Measurements from ENCODE around the gene GRAMD2B.

GRAMD2B gene

DNA sequence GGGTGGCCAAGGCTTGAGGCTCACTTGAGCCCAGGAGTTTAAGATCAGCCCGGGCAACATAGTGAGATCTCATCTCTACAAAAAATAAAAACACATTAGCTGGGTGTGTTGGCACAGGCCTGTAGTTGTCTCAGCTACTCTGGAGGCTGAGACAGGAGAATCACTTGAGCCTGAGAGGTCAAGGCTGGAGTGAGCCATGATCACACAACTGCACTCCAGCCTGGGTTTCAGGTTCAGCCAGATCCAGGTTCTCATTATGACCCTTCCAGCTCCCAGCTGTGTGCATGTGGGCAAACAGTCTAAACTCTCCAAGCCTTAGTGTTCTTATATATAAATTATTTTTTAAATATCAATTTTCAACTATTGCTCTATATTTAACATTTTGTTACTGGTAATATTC lies 103.9 kb downstream of the GRAMD2B start:
- no peaks in the 10 kb centered on the region for H3K9me2 ChIP-seq (replicated peaks; ENCODE audit: low read depth, low read length)
- no peaks in the 10 kb centered on the region for H3K36me3 ChIP-seq (ENCODE audit: insufficient read depth, low read length)
- no peak overlapping the region for H3K4me3 ChIP-seq (ENCODE audit: low read length, poor library complexity, severe bottlenecking)
- no peaks in the 10 kb centered on the region for H3K4me1 ChIP-seq (ENCODE audit: insufficient read depth, low read length, poor library complexity, severe bottlenecking)
- H3K4me2 ChIP-seq (ENCODE audit: low read depth, low read length, poor library complexity, severe bottlenecking) = no peak overlapping the region
- H3K79me2 ChIP-seq (ENCODE audit: insufficient read depth, low read length) = no peaks in the 10 kb centered on the region
- H3F3A ChIP-seq (ENCODE audit: low read depth) = no peaks in the 10 kb centered on the region
- H4K20me1 ChIP-seq (ENCODE audit: insufficient read depth, low read length, poor library complexity, severe bottlenecking) = no peaks in the 10 kb centered on the region
- no peaks in the 10 kb centered on the region for H3K9me3 ChIP-seq (ENCODE audit: insufficient read depth, low read depth, low read length)
- H2AFZ ChIP-seq (ENCODE audit: low read length) = no peak overlapping the region
- TF ChIP-seq CTCF (conservative IDR thresholded peaks at IDR 0.05; ENCODE audit: low read length) = no peak
- no peak for TF ChIP-seq EZH2phosphoT487 (IDR thresholded peaks at IDR 0.05; ENCODE audit: borderline replicate concordance)
- no peak overlapping the region for H3K9ac ChIP-seq (ENCODE audit: low read depth, low read length, poor library complexity, severe bottlenecking)
- no peaks in the 10 kb centered on the region for H3K27me3 ChIP-seq (ENCODE audit: insufficient read depth, low read length, poor library complexity, severe bottlenecking)

DNA sequence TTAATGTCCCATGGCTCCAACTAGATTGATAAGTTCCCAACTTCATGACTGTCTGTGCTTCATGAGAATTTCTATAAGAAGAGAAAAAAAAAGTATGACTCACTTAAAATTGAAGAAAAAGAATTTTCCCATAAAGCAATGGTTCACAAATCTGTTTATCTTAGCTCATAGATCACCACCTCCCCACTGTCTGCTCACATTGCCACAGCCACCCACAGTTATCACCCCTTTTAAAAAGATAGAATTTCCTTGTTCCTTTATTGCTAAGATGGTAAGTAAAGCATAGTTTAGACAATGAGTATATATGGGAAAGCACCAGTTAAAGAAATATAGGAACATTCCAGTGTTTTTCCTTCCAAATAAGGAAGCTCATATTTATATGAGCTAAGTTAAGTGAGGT lies 104.7 kb downstream of the GRAMD2B start:
- Histone ChIP-seq H3K9me2 (replicated peaks; ENCODE audit: low read depth, low read length) (no peaks in the 10 kb centered on the region), H3F3A (ENCODE audit: low read depth) (no peaks in the 10 kb centered on the region), H3K79me2 (ENCODE audit: insufficient read depth, low read length) (no peaks in the 10 kb centered on the region), H3K4me2 (ENCODE audit: low read depth, low read length, poor library complexity, severe bottlenecking) (no peak overlapping the region), H4K20me1 (ENCODE audit: insufficient read depth, low read length, poor library complexity, severe bottlenecking) (no peaks in the 10 kb centered on the region), H3K36me3 (ENCODE audit: insufficient read depth, low read length) (no peaks in the 10 kb centered on the region), H2AFZ (ENCODE audit: low read length) (no peak overlapping the region), H3K27me3 (ENCODE audit: insufficient read depth, low read length, poor library complexity, severe bottlenecking) (no peaks in the 10 kb centered on the region), H3K9ac (ENCODE audit: low read depth, low read length, poor library complexity, severe bottlenecking) (no peak overlapping the region), H3K4me3 (ENCODE audit: low read length, poor library complexity, severe bottlenecking) (no peak overlapping the region), H3K4me1 (ENCODE audit: insufficient read depth, low read length, poor library complexity, severe bottlenecking) (no peaks in the 10 kb centered on the region), H3K9me3 (ENCODE audit: insufficient read depth, low read depth, low read length) (no peaks in the 10 kb centered on the region)
- TF ChIP-seq CTCF (conservative IDR thresholded peaks at IDR 0.05; ENCODE audit: low read length) = no peak
- no peak for TF ChIP-seq EZH2phosphoT487 (IDR thresholded peaks at IDR 0.05; ENCODE audit: borderline replicate concordance)

DNA sequence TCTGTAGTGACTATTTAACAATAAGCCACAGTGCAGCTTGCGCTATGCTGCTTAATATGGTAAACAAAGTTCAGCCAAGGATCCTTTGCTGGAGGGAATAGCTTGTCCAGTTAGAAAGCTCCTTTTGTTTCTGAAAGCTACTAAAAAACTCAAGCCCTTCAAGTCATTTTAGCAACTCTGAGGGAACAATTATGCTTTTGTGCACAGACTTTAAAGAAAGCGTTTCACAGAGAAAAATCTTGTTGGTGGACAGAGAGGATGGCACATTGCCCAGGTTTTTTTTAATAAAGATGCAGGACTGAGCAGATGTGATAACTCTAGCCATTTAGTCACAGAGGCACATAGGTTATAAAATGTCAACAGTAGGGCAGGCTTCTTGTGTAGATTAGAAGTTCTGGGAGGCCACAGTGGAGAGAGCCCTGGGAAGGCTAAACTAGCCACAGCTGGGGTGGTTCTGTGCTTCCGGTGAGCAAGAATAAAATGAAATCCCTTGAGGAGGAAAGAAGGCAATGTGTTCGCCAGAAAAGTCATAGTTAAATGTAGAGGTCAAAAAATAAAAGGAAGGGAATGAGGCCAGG lies 108.4 kb downstream of the GRAMD2B start:
- H3K79me2 ChIP-seq (ENCODE audit: insufficient read depth, low read length) = no peaks in the 10 kb centered on the region
- H3F3A ChIP-seq (ENCODE audit: low read depth) = no peaks in the 10 kb centered on the region
- H3K4me3 ChIP-seq (ENCODE audit: low read length, poor library complexity, severe bottlenecking) = no peak overlapping the region
- no peak overlapping the region for H3K9ac ChIP-seq (ENCODE audit: low read depth, low read length, poor library complexity, severe bottlenecking)
- H4K20me1 ChIP-seq (ENCODE audit: insufficient read depth, low read length, poor library complexity, severe bottlenecking) = no peaks in the 10 kb centered on the region
- no peak overlapping the region for H3K4me2 ChIP-seq (ENCODE audit: low read depth, low read length, poor library complexity, severe bottlenecking)
- no peaks in the 10 kb centered on the region for H3K36me3 ChIP-seq (ENCODE audit: insufficient read depth, low read length)
- TF ChIP-seq EZH2phosphoT487 (IDR thresholded peaks at IDR 0.05; ENCODE audit: borderline replicate concordance) (no peak), CTCF (conservative IDR thresholded peaks at IDR 0.05; ENCODE audit: low read length) (no peak)
- H3K9me3 ChIP-seq (ENCODE audit: insufficient read depth, low read depth, low read length) = no peaks in the 10 kb centered on the region
- H3K4me1 ChIP-seq (ENCODE audit: insufficient read depth, low read length, poor library complexity, severe bottlenecking) = no peaks in the 10 kb centered on the region
- no peaks in the 10 kb centered on the region for H3K27me3 ChIP-seq (ENCODE audit: insufficient read depth, low read length, poor library complexity, severe bottlenecking)
- H3K9me2 ChIP-seq (replicated peaks; ENCODE audit: low read depth, low read length) = no peaks in the 10 kb centered on the region
- H2AFZ ChIP-seq (ENCODE audit: low read length) = no peak overlapping the region

Data from Loucy (cell line).